Neural cell (in vitro differentiated cells): Measurements from ENCODE around the gene FADD. TPM values are rescaled to one million over a fixed set of nuclear protein-coding genes. Genes with fewer than 3 reads are reported as not detected.

Experiments
- H2AFZ ChIP-seq: fragments of 200-600, 300-800 bp; sonication (generic), shearing (Covaris generic); 2 replicates; pipeline ENCODE4 v1.6.0; 2014; ENCODE audit warnings: low read depth, mild to moderate bottlenecking, antibody characterized with exemption, low read length, moderate library complexity
- H3F3A ChIP-seq: fragments of 200-600 bp; shearing (Covaris generic); 2 replicates; pipeline ENCODE4 v1.6.1; 2016; ENCODE audit warnings: mild to moderate bottlenecking, moderate library complexity, mixed read lengths, antibody characterized with exemption, low read length; ENCODE audit not compliant: insufficient read depth, poor library complexity, severe bottlenecking
- H3K27ac ChIP-seq: fragments of 200-600, 300-800 bp; sonication (generic), shearing (Covaris generic); 2 replicates; pipeline ENCODE4 v1.5.1; 2014; ENCODE audit warnings: mild to moderate bottlenecking, low read length, moderate library complexity
- H3K27me3 ChIP-seq: fragments of 300-800, 200-600 bp; sonication (generic), shearing (Covaris generic); 2 replicates; pipeline ENCODE4 v1.6.0; 2014; ENCODE audit warnings: mild to moderate bottlenecking, low read depth, low read length, moderate library complexity; ENCODE audit not compliant: insufficient read depth
- H3K36me3 ChIP-seq: fragments of 300-800, 200-600 bp; sonication (generic), shearing (Covaris generic); 2 replicates; pipeline ENCODE4 v1.5.1; 2014; ENCODE audit warnings: mild to moderate bottlenecking, antibody characterized with exemption, low read length, moderate library complexity; ENCODE audit not compliant: insufficient read depth
- H3K4me2 ChIP-seq: fragments of 300-800, 200-600 bp; sonication (generic), shearing (Covaris generic); 2 replicates; pipeline ENCODE4 v1.6.0; 2014; ENCODE audit warnings: mild to moderate bottlenecking, low read length
- H3K4me3 ChIP-seq: fragments of 300-800, 200-600 bp; sonication (generic), shearing (Covaris generic); 2 replicates; pipeline ENCODE4 v1.5.1; 2014; ENCODE audit warnings: mild to moderate bottlenecking, low read length, moderate library complexity
- H3K79me2 ChIP-seq: fragments of 200-600 bp; shearing (Covaris generic); replicated peaks from 2 replicates; pipeline ENCODE4 v1.6.0; 2014; ENCODE audit warnings: mild to moderate bottlenecking, low read length, moderate library complexity; ENCODE audit not compliant: insufficient read depth
- H3K9ac ChIP-seq: fragments of 300-800, 200-600 bp; sonication (generic), shearing (Covaris generic); 2 replicates; pipeline ENCODE4 v1.6.1; 2016; ENCODE audit warnings: mild to moderate bottlenecking, low read length, mixed read lengths
- H3K9me2 ChIP-seq: fragments of 200-600 bp; shearing (Covaris generic); 2 replicates; pipeline ENCODE4 v1.6.1; 2016; ENCODE audit warnings: mild to moderate bottlenecking, low read length, mixed read lengths; ENCODE audit not compliant: insufficient read depth
- H3K9me3 ChIP-seq: fragments of 200-600, 300-800 bp; sonication (generic), shearing (Covaris generic); 2 replicates; pipeline ENCODE4 v1.6.1; 2016; ENCODE audit warnings: mild to moderate bottlenecking, mixed run types, low read length, moderate library complexity, mixed read lengths
- H4K20me1 ChIP-seq: fragments of 200-600 bp; shearing (Covaris generic); 2 replicates; pipeline ENCODE4 v1.6.1; 2016; ENCODE audit warnings: mild to moderate bottlenecking, mixed run types; ENCODE audit not compliant: insufficient read depth
- EP300 ChIP-seq: fragments of 450-650 bp; conservative IDR thresholded peaks from 2 replicates; pipeline ENCODE4 v1.6.1; 2014; ENCODE audit warnings: antibody characterized with exemption, mild to moderate bottlenecking, moderate library complexity; ENCODE audit not compliant: poor library complexity, severe bottlenecking
- EZH2 ChIP-seq: fragments of 200-600, 300-800 bp; shearing (Covaris generic), sonication (generic); IDR thresholded peaks from 2 replicates; pipeline ENCODE4 v1.6.1; 2014; ENCODE audit warnings: antibody characterized with exemption, low read length, borderline replicate concordance, mild to moderate bottlenecking; ENCODE audit not compliant: insufficient read depth, poor library complexity, severe bottlenecking
- MXI1 ChIP-seq: fragments of 450-650 bp; conservative IDR thresholded peaks from 2 replicates; pipeline ENCODE4 v1.6.1; 2014; ENCODE audit warnings: antibody characterized with exemption, mild to moderate bottlenecking; ENCODE audit not compliant: poor library complexity, severe bottlenecking
- POLR2AphosphoS5 ChIP-seq: IDR thresholded peaks from 2 replicates; pipeline ENCODE4 v1.6.1; 2012
- REST ChIP-seq: IDR thresholded peaks from 2 replicates; pipeline ENCODE4 v1.6.1; 2012; ENCODE audit warnings: borderline replicate concordance
- SMC3 ChIP-seq: fragments of 450-650 bp; conservative IDR thresholded peaks from 2 replicates; pipeline ENCODE4 v1.6.1; 2014; ENCODE audit warnings: antibody characterized with exemption, mild to moderate bottlenecking, moderate library complexity; ENCODE audit not compliant: poor library complexity
- TAF1 ChIP-seq: IDR thresholded peaks from 2 replicates; pipeline ENCODE4 v1.6.1; 2012; ENCODE audit warnings: low read depth
- polyA plus RNA-seq: library from polyadenylated mRNA; depleted of rRNA; stranded (reverse); fragments of >200 nt; gene quantifications from 2 replicates; pipeline ENCODE4 v1.2.3, GENCODE V29; 2014
- TF ChIP-seq, protein P1 (sequence below): fragments of 450-650 bp; IDR thresholded peaks from 2 replicates; pipeline ENCODE4 v1.5.1; 2014; ENCODE audit warnings: antibody characterized with exemption, mild to moderate bottlenecking, moderate library complexity; ENCODE audit not compliant: poor library complexity, severe bottlenecking

FADD gene
- polyA plus RNA-seq, 1 donor from 2014 or later: 23.1 TPM

- no peaks in the 10 kb centered on the region for H3K9me3 ChIP-seq
- no peaks in the 10 kb centered on the region for H3K9me2 ChIP-seq
- no peaks in the 10 kb centered on the region for H3F3A ChIP-seq
- no peak overlapping the region for H3K4me3 ChIP-seq
- H3K9ac ChIP-seq: no peak overlapping the region
- H3K27me3 ChIP-seq: no peaks in the 10 kb centered on the region
- H3K36me3 ChIP-seq: no peaks in the 10 kb centered on the region
- no peaks in the 10 kb centered on the region for H3K79me2 ChIP-seq
- no peak overlapping the region for H3K27ac ChIP-seq
- no peaks in the 10 kb centered on the region for H4K20me1 ChIP-seq
- no peak overlapping the region for H2AFZ ChIP-seq
- TF ChIP-seq TAF1: no peak
- no peak for TF ChIP-seq POLR2AphosphoS5
- TF ChIP-seq, protein P1, sequence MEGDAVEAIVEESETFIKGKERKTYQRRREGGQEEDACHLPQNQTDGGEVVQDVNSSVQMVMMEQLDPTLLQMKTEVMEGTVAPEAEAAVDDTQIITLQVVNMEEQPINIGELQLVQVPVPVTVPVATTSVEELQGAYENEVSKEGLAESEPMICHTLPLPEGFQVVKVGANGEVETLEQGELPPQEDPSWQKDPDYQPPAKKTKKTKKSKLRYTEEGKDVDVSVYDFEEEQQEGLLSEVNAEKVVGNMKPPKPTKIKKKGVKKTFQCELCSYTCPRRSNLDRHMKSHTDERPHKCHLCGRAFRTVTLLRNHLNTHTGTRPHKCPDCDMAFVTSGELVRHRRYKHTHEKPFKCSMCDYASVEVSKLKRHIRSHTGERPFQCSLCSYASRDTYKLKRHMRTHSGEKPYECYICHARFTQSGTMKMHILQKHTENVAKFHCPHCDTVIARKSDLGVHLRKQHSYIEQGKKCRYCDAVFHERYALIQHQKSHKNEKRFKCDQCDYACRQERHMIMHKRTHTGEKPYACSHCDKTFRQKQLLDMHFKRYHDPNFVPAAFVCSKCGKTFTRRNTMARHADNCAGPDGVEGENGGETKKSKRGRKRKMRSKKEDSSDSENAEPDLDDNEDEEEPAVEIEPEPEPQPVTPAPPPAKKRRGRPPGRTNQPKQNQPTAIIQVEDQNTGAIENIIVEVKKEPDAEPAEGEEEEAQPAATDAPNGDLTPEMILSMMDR: no peak
- TF ChIP-seq EZH2: no peak
- no peak for TF ChIP-seq REST
- TF ChIP-seq SMC3: no peak
- no peak for TF ChIP-seq MXI1
- H3K4me2 ChIP-seq: no peak overlapping the region
These were observed 44.6 kb downstream of the FADD start for GRCh38 chr11:70247710-70248072.

DNA sequence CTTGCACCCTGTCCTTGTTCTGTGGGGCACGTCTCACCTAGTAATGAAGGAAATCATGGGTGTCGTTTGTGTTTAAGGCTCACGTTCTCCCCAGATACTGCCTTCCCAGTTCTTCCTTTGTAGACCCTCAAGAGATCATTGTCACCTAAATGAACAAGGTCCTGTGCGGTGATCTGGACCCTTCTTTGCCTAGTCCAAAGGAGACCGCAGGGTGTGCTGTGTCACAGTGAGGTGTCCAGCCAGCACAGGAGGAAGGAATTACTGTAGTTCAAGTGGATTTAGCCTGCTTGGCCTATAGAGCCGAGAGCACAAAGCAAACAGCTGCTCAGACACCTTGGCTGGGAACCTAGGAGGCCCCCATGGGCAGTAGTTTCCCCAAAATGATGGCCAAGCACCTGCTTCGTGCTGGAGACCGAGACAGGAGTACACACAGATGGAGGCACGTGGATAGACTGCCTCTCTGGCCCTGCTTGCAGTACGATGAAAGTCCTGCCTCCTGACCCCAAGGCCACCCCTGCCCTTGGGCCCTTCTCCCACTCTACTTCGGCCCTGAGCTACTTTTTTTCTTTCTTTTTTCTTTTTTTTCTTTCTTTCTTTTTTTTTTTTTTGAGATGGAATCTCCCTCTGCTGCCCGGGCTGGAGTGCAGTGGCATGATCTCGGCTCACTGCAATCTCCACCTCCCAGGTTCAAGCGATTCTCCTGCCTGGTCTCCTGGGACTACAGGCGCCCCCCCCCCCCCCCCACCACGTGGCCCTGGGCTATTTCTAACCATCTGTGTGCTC is 48.0 kb downstream of the FADD start:
- no peaks in the 10 kb centered on the region for H3K36me3 ChIP-seq
- no peaks in the 10 kb centered on the region for H3F3A ChIP-seq
- H3K9ac ChIP-seq: no peak overlapping the region
- TF ChIP-seq MXI1 (no peak), REST (no peak), EP300 (no peak), EZH2 (no peak), POLR2AphosphoS5 (no peak)
- H4K20me1 ChIP-seq: no peaks in the 10 kb centered on the region
- no peaks in the 10 kb centered on the region for H3K9me2 ChIP-seq
- H3K27me3 ChIP-seq: no peaks in the 10 kb centered on the region
- H3K79me2 ChIP-seq: no peaks in the 10 kb centered on the region
- no peak overlapping the region for H3K4me2 ChIP-seq
- H3K9me3 ChIP-seq: no peaks in the 10 kb centered on the region
- H2AFZ ChIP-seq: no peak overlapping the region
- no peak overlapping the region for H3K4me3 ChIP-seq
- H3K27ac ChIP-seq: no peak overlapping the region
